Activated CD8-positive, alpha-beta memory T cell treated with anti-CD3 and anti-CD28 coated beads, Interleukin-2, amount 50 U/mL, for 1 hour (primary cell): ENCODE results near the gene TMEM183A.

Experiments
- DNase-seq: peaks from one replicate; pipeline ENCODE4 v3.0.0-alpha.2; 2020; ENCODE audit errors: extremely low read depth

TMEM183A gene

DNA sequence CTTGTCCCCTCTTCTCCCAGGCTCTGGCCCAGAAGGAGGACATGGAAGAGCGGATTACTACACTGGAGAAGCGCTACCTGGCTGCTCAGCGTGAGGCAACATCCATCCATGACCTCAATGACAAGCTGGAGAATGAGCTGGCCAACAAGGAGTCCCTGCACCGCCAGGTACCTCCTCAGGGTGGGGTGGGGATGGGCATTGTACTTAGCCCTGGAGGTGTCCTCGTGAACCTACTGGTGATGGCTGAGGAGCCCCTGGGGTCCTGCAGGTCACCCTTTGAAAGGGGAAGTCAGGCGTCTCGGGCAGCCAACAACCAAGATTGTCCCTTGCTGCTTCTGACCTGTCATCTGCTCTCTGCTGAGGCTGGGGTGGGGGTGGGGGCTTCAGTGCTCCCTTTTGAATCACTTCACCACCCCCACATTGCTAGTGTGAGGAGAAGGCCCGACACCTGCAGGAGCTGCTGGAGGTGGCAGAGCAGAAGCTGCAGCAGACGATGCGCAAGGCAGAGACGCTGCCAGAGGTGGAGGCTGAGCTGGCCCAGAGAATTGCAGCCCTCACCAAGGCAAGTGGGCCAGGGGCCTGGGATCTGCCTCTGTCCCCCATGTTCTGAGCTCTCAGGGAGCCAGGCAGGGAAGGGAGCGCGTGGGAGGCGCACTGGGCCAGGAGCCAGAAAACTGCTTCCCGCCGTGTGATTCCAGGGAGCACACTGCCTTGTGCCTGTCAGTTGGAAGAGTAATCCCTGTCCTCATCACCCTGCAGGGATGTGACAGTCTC is 38.8 kb downstream of the TMEM183A start:
- DNase-seq: no peak

DNA sequence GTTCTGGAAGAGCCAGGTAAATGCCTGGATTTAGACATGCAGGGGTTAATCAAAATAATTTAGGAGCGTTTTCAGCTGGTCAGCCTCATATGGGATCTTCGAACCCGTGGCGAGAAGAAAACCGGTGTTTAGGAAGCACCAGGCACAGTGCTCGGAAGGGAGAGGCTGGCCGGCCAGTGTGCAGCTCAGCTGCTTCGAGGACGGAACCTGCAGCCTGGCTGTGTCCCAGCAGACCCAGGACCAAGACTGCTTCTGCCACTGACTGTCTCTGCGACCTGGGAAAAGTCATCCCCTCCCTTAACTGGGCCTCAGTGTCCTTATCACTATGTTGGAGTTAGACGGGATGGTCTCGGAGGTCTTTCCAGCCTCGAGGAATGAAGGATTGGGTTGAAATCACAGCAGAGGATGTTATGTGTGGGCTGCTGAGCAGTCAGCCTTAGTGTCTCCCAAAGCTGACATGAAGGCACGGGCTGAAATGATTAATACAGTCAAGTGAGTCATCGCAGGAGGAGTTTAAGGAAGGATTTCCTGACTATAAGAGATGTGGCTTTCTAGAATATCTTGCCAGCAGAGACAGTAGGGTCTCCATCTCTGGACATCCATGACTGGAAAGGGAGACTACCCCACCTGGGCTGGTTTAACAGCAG is 39.9 kb downstream of the TMEM183A start:
- no peak for DNase-seq

DNA sequence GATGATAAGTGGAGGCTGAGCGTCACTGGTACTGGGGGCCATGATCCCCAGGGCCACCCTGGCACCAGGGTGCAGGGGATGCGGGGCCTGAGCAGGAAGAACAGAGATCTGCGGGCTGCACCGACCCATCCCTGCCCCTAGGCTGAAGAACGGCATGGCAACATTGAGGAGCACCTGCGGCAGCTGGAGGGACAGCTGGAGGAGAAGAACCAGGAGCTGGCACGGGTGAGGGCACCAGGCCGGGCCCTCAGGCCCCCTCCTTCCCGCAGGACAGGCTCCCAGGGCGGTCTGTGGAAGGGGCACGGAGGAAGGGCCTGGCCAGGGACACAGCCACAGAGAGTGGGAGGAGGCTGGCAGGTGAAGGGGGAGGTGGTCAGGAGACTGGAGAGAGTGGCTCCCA is 40.9 kb downstream of the TMEM183A start:
- no peak for DNase-seq

DNA sequence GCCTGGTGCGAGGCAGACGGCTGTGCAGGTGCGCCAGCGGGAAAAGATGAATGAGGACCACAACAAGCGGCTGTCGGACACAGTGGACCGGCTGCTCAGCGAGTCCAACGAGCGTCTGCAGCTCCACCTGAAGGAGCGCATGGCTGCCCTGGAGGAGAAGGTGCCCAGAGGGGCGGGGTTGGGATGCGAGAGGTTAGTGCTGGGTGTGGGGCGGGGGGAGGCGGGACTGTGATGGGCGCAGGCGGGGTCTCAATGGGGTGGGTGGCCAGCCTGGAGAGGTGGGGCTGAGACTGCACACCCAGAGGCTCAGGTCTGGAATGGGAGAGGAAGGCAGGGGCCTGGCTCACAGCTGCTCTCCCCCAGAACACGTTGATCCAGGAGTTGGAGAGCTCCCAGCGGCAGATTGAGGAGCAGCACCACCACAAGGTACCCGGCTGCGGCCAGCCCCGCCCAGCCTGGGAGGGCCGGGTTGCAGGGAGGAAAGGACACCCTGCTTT is 41.4 kb downstream of the TMEM183A start:
- DNase-seq: no peak

DNA sequence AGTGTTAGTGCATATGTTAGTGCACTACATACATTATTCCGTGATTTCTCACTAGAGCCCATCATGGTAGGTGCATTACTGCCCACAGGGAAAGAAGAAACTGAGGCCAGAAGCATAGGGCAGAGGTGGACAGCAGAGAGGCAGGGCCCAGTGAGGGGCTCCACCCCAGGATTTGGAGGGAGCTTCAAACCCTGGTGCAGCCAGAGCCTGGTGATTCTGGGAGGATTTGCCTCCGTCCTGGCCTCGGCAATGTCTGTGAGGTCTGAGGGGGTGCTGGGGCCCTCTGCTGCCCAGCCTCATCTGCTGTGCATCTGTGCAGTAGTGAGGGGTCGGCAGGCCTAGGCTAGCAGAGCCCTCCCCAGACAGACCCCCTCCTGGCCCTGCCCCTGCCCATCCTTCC is 41.9 kb downstream of the TMEM183A start:
- DNase-seq: no peak

DNA sequence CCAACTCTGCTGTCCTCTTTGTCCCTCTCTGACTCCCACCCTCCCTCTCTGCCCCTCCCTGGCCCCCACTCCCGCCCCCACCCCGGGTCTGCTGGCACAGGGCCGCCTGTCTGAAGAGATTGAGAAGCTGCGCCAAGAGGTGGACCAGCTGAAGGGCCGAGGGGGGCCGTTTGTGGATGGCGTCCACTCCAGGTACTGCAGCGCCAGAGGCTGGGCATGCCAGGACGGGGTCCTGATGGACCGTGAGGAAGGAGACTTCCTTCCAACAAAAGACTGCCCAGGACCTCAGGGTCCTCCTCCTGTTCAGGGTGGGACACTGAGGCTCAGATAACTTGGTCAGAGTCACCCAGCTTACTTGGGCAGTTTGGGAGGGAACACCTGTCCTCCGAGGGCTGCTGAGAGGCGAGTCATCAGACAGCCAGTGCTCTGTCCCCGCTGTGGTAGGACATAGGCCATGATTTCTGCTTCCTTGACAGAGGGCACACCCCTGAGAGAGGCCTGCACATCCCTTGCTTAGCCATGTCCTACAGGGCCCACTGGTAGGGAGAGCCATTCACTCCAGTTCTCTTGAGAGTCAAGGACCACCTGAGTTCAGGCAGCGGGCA is 42.5 kb downstream of the TMEM183A start:
- DNase-seq: no peak

DNA sequence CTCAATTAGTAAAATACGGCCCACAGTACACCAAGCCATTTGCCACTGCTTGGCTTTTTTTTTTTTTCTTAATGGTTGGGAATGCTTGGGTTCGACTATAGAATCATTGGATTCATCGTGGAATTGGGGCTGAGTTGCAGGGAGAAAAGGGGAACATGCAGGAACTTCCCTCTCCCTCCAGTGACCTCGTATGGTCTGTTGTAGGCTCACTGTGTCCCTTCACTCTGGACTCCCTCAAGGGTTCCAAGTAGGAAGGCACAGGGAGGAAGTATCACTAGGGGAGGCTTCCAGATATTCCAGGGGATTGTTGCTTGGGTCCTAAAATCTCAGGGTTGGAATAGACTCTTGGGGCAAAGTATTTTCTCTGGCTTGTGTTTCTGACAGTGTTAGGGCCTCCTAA is 43.7 kb downstream of the TMEM183A start:
- DNase-seq: no peak

DNA sequence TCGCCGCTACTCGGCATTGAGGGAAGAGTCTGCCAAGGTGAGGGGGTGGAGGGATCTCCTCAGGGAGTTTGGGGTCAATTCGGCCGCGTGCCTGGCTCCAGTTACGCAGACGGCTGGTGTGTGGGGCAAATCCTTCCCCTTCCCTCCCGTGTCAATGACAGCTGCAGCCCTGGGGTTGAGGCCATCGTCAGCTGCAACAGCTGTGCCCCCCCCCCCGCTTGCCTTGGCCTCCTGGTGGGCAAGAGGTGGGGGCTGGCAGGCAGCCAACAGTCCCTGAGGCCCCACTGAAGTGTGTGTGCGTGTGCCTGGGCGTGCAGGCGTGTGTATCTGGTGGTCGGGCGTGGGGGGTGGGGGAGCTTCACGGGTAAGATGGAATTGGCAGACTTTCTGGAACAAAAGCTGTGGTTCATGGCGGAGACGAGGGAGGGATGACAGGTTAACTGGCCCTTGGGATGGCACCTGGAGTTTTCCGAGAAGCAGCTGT is 44.7 kb downstream of the TMEM183A start:
- no peak for DNase-seq

DNA sequence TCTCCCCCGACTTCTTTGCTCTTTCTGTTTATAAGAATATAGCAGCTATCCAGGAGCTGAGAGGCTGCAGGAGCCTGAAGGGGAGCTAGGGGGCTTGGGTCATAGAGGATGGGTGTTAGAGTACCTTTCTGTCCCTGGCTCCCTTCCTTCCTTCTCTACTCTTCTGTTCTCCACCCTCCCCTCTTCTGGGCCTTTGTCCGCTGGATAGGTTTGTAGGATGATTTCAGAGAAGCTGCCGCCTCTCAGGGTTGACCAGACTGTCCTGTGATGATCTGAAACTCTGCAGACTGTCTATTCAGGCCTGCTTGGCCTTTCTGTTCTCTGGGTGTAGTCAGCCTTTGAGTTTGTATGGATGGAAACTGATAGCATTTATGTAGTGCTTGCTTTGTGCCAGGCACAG is 45.4 kb downstream of the TMEM183A start:
- no peak for DNase-seq

DNA sequence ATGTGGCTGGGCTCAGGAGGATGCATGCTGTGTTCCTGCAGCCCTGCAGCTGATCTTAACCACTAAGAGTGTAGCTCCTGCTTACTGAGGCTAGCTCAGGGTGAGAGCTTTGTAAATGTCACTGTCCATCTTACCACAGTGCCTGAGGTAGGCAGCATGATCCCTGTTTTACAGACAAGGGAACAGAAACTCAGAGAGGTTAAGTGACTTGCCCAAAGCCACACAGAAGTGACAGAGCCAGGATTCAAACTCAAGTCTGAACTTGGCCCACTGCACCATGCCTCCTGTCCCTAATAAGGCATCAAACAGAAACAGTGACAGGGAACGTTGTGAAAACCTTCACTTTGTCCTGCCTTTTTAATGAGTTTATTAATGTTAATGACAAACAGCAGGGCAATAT is 47.0 kb downstream of the TMEM183A start:
- DNase-seq: no peak

DNA sequence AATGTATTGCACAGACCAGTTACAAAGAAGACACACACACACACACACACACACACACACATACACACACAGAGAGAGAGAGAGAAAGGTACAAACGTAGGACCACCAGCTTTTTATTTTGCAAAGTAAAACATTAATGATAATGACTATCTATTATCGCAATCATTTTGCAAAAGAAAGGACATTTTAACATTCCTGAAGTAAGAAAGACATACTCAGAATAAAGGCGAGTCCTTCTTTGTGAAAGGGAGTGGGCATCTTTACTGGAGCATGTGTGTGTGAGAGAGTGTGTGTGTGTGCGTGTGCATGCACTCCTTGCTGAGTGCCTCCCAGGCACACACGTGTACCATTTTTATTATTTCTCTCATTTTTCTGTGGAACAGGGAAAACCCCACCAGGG is 47.5 kb downstream of the TMEM183A start:
- DNase-seq: no peak

DNA sequence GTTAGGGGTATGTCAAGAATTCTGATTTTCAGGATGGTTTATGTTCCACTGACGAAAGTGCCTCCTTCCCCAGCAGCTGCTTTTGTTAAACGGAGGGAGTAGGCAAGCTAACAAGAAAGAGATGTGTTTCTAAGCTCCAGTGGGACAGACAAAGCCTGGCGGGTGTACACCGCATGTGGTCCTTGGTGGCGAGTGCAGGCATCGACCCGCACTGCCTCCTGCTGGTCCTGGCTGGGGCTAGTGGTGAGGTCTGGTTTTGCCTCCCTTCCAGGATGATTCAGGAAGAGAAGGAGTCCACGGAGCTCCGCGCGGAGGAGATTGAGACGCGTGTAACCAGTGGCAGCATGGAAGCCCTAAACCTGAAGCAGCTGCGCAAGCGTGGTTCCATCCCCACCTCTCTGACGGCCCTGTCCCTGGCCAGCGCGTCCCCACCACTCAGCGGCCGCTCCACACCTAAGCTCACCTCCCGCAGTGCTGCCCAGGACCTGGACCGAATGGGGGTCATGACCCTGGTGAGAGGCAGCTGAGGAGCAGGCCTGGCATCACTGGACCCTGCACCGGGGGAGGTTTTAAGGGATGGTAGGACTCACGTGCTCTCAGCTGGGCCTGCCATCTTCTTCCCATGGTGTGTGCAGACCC is 48.1 kb downstream of the TMEM183A start:
- DNase-seq: no peak

DNA sequence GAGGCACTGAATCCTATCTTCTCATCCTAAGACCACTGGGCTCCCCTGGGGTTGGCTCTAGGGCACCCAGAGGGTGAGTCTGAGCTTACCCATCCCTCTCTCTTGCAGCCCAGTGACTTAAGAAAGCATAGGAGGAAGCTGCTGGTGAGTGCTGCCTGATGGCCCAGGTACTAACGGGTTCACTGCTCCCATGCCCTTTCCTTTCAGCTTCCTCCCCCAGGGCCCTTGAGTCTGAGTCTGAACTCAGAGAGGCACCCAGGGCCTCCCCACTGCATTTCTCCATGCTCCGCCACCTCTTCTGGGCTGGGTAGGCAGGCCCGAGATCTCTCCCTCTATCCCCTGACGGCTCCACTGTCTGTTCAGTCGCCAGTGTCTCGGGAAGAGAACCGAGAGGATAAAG is 48.8 kb downstream of the TMEM183A start:
- no peak for DNase-seq

DNA sequence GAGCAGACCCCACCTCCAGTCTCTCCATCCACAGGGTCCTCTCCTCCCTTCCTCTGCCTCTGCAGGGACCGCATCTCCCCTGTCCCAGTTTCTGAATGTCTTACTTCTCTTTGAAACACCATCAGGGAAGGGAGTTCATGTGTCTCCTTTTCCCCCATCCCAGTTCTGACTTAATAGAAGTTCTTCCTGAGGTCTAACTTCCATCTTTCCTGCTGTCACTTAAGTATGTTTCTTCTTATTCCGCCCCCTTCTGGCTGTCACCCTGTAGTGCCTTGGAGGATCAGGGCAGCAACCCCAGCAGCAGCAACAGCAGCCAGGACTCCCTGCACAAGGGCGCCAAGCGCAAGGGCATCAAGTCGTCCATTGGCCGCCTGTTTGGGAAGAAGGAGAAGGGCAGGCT is 49.3 kb downstream of the TMEM183A start:
- no peak for DNase-seq

DNA sequence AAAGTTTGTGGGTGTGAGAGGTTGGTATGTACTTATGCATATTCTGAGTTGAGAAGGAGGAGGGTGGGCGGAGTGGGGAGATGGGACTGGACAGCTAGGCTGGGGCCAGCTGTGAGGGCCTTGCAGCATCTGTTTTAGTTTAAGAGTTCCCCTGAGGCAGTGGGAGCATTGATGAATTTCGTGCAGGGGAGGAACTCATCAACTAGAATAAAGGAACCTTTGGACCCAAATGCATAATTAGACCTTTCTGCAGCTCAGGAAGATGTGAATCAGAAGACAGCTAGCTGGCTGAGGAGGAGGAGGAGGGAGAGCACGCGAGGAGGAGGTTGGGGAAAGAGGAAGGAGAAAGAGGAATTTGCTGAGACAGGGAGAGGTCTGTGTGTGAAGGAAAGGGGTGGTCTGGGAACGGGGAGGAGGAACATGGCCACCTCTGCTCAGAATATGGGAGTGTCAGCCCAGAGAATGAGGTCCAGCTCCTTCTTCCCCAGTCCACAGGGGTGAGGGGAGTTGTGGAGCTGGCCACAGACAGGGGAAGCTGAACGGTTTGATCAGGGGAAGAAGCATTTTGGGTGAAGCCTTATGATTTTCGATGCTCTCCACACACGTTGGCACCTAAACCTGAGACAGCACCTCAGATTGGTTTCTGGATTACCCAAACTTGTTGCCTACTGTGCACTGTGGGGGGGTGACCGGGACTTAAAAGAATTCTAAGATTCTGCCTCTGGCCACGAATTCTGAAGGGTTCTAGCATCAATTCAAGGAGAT is 50.9 kb downstream of the TMEM183A start:
- no peak for DNase-seq

DNA sequence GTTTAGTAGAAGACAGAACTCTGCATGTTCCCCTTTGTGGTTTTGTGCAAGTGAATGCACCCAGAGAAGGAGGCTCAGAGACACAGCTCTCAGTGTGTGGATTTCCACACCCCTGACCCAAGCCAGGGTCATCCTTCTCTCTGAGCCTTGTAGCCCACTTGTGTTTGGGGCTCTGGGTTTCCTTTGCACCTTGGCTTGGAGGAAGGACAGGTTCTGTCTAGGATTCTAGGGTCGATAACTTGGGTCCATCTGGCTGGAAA is 51.4 kb downstream of the TMEM183A start:
- DNase-seq: no peak

DNA sequence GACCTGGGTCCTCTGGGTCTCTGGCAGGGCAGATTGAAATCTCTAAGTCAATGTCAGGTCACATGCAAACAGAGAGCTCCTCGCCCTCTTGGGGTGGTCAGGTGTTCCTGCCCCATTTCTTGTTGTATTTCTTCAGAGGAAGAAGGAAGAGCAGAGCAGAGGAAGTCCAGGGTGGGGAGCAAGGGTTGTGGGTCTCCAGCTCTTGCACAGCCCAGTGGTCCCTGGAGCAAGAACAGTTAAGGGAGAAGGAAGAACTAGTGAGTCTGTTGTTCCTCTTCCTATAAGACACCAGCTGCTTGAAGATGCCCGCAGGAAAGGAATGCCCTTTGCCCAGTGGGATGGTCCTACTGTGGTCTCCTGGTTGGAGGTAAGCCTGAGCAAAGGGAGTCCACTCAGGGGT is 52.3 kb downstream of the TMEM183A start:
- no peak for DNase-seq

DNA sequence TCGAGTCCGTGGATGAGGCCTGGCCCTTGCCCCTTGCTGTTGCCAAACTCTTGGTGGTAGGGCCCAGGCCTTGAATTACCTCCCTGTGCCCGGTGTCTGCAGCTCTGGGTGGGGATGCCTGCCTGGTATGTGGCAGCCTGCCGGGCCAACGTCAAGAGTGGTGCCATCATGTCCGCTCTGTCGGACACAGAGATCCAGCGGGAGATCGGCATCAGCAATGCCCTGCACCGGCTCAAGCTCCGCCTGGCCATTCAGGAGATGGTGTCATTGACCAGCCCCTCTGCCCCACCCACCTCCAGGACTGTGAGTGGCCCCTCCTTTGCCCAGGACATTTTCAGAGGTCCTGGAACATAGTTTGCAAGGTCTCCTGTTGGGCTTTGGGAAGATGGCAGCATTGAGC is 52.9 kb downstream of the TMEM183A start:
- DNase-seq: no peak

DNA sequence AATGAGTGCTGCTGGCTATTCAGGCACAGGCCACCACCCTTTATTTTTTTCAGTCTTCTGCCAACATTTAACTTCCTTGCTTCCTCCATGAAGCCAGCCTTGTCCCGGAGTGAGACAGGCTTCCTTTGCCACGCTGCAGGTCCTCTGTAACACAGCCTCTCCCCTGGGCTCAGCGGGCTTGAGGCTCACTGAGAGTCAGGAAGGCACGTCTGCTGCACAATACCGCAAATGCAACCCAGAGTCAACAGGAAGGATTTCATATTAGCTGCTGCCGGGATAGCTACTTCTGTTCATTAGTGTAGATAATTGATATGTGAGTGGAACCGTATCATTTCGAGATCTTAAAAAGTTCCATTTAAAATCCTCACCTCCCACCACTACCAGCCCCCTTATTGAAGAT is 56.1 kb downstream of the TMEM183A start:
- no peak for DNase-seq

DNA sequence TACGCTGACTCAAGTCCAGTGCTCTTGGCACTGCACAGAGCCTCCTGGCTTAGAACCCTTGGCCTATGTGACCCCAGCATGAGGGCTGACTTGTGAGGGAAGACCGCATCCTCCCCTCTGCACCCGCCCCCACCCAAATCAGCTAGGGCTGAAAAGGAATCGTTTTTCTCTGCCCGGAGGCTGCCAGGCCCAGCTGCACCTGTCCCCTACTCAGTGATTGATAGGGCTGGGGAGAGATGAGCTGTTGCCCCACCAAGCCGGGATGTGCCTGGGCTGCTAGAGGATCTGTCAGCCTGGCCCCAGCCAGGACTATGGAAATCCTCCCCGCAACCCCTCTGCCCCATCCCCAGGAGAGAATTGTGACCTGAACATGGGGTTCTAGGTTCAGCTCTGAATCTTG is 58.0 kb downstream of the TMEM183A start:
- DNase-seq: no peak

DNA sequence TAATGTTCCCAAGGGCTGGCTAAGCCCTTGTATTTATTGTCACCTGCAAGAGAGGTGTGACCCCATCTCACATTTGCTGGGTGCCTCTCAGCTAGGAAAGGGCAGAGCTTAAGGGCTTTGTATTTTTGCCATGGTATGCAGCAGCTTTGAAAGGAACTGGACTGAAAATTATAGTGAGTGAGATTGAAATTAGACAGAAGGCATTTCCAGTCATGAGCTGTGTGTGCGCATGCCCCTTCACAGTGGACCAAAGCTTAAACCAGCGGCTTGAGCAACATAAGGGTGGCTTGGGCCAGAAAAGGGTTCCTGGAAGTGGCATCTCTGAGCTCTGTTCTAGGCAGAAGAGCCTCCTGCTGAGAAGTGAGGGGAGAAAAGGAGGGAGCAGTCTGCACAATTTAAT is 58.8 kb downstream of the TMEM183A start:
- no peak for DNase-seq

DNA sequence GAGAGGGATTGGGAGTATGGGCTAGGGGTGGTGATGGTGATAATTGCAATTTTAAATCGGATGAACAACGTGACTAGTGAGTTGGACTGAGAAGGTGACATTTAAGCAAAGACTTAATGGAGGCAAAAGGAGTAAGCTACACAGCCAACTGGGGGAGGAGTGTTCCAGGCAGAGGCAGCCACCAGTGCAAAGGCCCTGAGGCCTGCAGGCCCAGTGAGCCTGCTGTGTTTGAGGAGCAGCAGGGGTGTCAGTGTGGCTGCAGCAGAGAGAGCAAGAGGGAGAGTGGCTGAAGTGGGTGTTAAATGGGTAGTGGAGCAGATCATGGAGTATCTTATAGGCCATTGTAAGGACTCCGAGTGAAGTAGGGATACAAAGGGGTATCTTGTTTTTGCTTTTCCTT is 59.8 kb downstream of the TMEM183A start:
- no peak for DNase-seq
